Measurements from ENCODE around the gene VCAN.
"Not testable (repeated sequence)": the region's sequence is repeated elsewhere in the genome, so short reads cannot be mapped to it uniquely, and the experiment has no call there.

Gene VCAN

GRCh38 chr5:83437697-83438096 lies 33.8 kb upstream of the VCAN start:
- H3K4me3 ChIP-seq (ENCODE audit: low read depth, low read length); H3K4me1 ChIP-seq (ENCODE audit: control insufficient read depth, insufficient read depth, low read length); POLR2A ChIA-PET; H3K36me3 ChIP-seq (ENCODE audit: control insufficient read depth in 2 of 2, insufficient read depth in 1 of 2, low read length in 2 of 2); H3K9me3 ChIP-seq (ENCODE audit: control insufficient read depth, insufficient read depth, low read depth, low read length); H3K27ac ChIP-seq (ENCODE audit: extremely low read depth, low read depth, low read length): not testable (repeated sequence)
- CTCF ChIA-PET = interaction anchor here (0.5 kb wide), 1 partner anchor 681 kb away, joined by 3 read pairs; no protein-coding TSS in a partner anchor
- TF ChIP-seq SETDB1 (IDR thresholded peaks at IDR 0.05; ENCODE audit: insufficient read length, low read length) = peak; percentile 39

- H3K4me1 ChIP-seq (ENCODE audit: control insufficient read depth, insufficient read depth, low read length) = no peaks in the 10 kb centered on the region
- no peak overlapping the region for H3K4me3 ChIP-seq (ENCODE audit: low read depth, low read length)
- no peaks in the 10 kb centered on the region for H3K36me3 ChIP-seq (ENCODE audit: control insufficient read depth in 2 of 2, insufficient read depth in 1 of 2, low read length in 2 of 2)
- CTCF ChIA-PET = interaction anchor here (0.6 to 2.1 kb wide), 2 partner anchors 10 to 167 kb away, joined by 5 to 8 read pairs; no protein-coding TSS in a partner anchor
- POLR2A ChIA-PET = no interaction called here
- H3K27ac ChIP-seq (ENCODE audit: extremely low read depth, low read depth, low read length) = no peak overlapping the region
- no peaks in the 10 kb centered on the region for H3K9me3 ChIP-seq (ENCODE audit: control insufficient read depth, insufficient read depth, low read depth, low read length)
- no peak for TF ChIP-seq PRDM4 (tag by site-specific recombination; IDR thresholded peaks at IDR 0.05)
- TF ChIP-seq ZNF221 (tag by site-specific recombination; IDR thresholded peaks at IDR 0.05; ENCODE audit: borderline replicate concordance) = no peak
- no peak for TF ChIP-seq ZNF791 (tag by site-specific recombination; IDR thresholded peaks at IDR 0.05)
Measured at GRCh38 chr5:83440826-83441225, 30.7 kb upstream of the VCAN start.

- Histone ChIP-seq H3K4me3 (ENCODE audit: low read depth, low read length) (no peak overlapping the region), H3K4me1 (ENCODE audit: control insufficient read depth, insufficient read depth, low read length) (no peaks in the 10 kb centered on the region), H3K9me3 (ENCODE audit: control insufficient read depth, insufficient read depth, low read depth, low read length) (no peaks in the 10 kb centered on the region), H3K27ac (ENCODE audit: extremely low read depth, low read depth, low read length) (no peak overlapping the region), H3K36me3 (ENCODE audit: control insufficient read depth in 2 of 2, insufficient read depth in 1 of 2, low read length in 2 of 2) (no peaks in the 10 kb centered on the region)
- ChIA-PET POLR2A (no interaction called here), CTCF (interaction anchor here (0.5 to 2.1 kb wide), 4 partner anchors 10 to 1113 kb away, joined by 3 to 8 read pairs (median 4); no protein-coding TSS in a partner anchor)
- no peak for TF ChIP-seq ZNF704 (tag by site-specific recombination; IDR thresholded peaks at IDR 0.05)
- TF ChIP-seq ZBTB1 (tag by site-specific recombination; IDR thresholded peaks at IDR 0.05) = no peak
- no peak for TF ChIP-seq ZNF610 (tag by site-specific recombination; IDR thresholded peaks at IDR 0.05; ENCODE audit: borderline replicate concordance)
- TF ChIP-seq ZBTB17 (tag by site-specific recombination; IDR thresholded peaks at IDR 0.05) = no peak
- TF ChIP-seq ZNF239 (tag by site-specific recombination; IDR thresholded peaks at IDR 0.05) = no peak
- no peak for TF ChIP-seq ZNF561 (tag by site-specific recombination; IDR thresholded peaks at IDR 0.05; ENCODE audit: borderline replicate concordance)
- no peak for TF ChIP-seq ZBTB48 (tag by site-specific recombination; IDR thresholded peaks at IDR 0.05)
- no peak for TF ChIP-seq ZNF366 (tag by site-specific recombination; conservative IDR thresholded peaks at IDR 0.05)
- no peak for TF ChIP-seq ZNF548 (tag by site-specific recombination; IDR thresholded peaks at IDR 0.05)
- no peak for TF ChIP-seq ZFP69B (tag by site-specific recombination; IDR thresholded peaks at IDR 0.05)
- TF ChIP-seq ZNF510 (tag by site-specific recombination; IDR thresholded peaks at IDR 0.05; ENCODE audit: insufficient replicate concordance) = no peak
- TF ChIP-seq, protein P1, sequence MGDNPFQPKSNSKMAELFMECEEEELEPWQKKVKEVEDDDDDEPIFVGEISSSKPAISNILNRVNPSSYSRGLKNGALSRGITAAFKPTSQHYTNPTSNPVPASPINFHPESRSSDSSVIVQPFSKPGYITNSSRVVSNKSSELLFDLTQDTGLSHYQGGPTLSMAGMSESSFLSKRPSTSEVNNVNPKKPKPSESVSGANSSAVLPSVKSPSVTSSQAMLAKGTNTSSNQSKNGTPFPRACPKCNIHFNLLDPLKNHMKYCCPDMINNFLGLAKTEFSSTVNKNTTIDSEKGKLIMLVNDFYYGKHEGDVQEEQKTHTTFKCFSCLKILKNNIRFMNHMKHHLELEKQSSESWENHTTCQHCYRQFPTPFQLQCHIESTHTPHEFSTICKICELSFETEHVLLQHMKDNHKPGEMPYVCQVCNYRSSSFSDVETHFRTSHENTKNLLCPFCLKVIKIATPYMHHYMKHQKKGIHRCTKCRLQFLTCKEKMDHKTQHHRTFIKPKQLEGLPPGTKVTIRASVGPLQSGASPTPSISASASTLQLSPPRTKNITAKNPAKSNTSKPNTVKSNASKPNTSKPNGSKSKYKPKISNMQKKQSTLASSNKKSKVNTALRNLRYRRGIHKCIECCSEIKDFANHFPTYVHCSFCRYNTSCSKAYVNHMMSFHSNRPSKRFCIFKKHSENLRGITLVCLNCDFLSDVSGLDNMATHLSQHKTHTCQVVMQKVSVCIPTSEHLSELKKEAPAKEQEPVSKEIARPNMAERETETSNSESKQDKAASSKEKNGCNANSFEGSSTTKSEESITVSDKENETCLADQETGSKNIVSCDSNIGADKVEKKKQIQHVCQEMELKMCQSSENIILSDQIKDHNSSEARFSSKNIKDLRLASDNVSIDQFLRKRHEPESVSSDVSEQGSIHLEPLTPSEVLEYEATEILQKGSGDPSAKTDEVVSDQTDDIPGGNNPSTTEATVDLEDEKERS (tag by site-specific recombination; IDR thresholded peaks at IDR 0.05) = no peak
- TF ChIP-seq ZNF2 (tag by site-specific recombination; IDR thresholded peaks at IDR 0.05) = no peak
- TF ChIP-seq ZNF837 (tag by site-specific recombination; IDR thresholded peaks at IDR 0.05) = no peak
- TF ChIP-seq ZNF791 (tag by site-specific recombination; IDR thresholded peaks at IDR 0.05) = no peak
- no peak for TF ChIP-seq ZNF354C (tag by site-specific recombination; IDR thresholded peaks at IDR 0.05; ENCODE audit: borderline replicate concordance, low read depth)
- no peak for TF ChIP-seq ZBTB11 (tag by site-specific recombination; conservative IDR thresholded peaks at IDR 0.05; ENCODE audit: low read depth)
- no peak for TF ChIP-seq ZNF623 (tag by site-specific recombination; IDR thresholded peaks at IDR 0.05)
- no peak for TF ChIP-seq ZNF596 (tag by site-specific recombination; IDR thresholded peaks at IDR 0.05)
Measured at GRCh38 chr5:83441747-83442146, 29.8 kb upstream of the VCAN start.

Data from HEK293 (cell line).